Measurements from ENCODE around the gene PGBD5.

The PGBD5 gene

DNA sequence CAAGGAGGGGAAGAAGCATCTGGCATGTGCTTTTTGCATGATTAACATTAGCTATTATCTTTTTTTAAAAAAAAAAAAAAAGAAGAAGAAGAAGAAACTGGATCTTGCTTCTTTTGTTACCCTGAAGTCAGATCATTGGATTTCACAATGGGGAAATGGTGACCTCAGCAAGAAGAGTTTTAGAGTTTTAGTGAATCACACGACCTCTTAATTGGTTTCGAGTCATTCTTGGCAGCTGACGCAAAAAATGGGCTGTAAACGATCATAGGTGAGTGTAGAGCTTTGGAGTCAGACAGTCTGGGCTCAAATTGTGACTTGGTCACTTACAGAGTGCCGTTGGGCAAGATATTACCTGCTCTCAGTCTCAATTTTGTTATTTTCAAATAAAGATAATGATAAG lies 33.3 kb upstream of the PGBD5 start:
- Histone ChIP-seq H3K18ac (ENCODE audit: low read length) (no peak overlapping the region), H3K4me1 (ENCODE audit: control insufficient read depth in 2 of 2, insufficient read depth in 1 of 2, low read depth in 1 of 2, low read length in 2 of 2) (peaks cover 0 to under 1% of the 10 kb centered on the region in 2 donors), H2BK5ac (ENCODE audit: low read length) (no peak overlapping the region), H3K4me3 (ENCODE audit: low read length in 2 of 2) (no peak overlapping the region), H3K9ac (ENCODE audit: low read depth, low read length, poor library complexity) (no peak overlapping the region), H2BK15ac (ENCODE audit: low read length) (no peak overlapping the region), H3K4me2 (ENCODE audit: insufficient read depth, low read length, poor library complexity, severe bottlenecking) (no peak overlapping the region), H2BK12ac (ENCODE audit: low read length) (no peak overlapping the region), H3K79me1 (ENCODE audit: low read depth, low read length) (no peaks in the 10 kb centered on the region), H2BK120ac (ENCODE audit: low read depth, low read length) (no peak overlapping the region), H2AFZ (ENCODE audit: low read length) (no peak overlapping the region), H2AK5ac (ENCODE audit: low read depth, low read length) (no peak overlapping the region), H3K27ac (replicated peaks; ENCODE audit: low read length) (no peak overlapping the region), H4K8ac (ENCODE audit: low read depth, low read length) (no peak overlapping the region), H3K4ac (ENCODE audit: low read length) (no peak overlapping the region), H3K9me3 (replicated peaks in 1 of 2; ENCODE audit: control insufficient read depth in 2 of 2, insufficient read depth in 1 of 2, low read depth in 1 of 2, low read length in 2 of 2) (no peaks in the 10 kb centered on the region), H4K91ac (ENCODE audit: low read depth, low read length, poor library complexity) (no peak overlapping the region), H3K27me3 (ENCODE audit: control insufficient read depth in 3 of 3, insufficient read depth in 3 of 3, low read depth in 1 of 3, low read length in 3 of 3) (peaks cover 0 to 17% (median 0%) of the 10 kb centered on the region in 3 experiments), H3K36me3 (replicated peaks in 1 of 2; ENCODE audit: control insufficient read depth in 2 of 2, insufficient read depth in 2 of 2, low read length in 2 of 2) (no peaks in the 10 kb centered on the region), H3K23ac (ENCODE audit: low read depth, low read length, poor library complexity) (no peak overlapping the region), H3K14ac (ENCODE audit: low read length) (no peak overlapping the region)
- WGBS, 2 donors (ENCODE audit: extremely low coverage in 2 of 2, insufficient read length in 2 of 2, insufficient replicate concordance in 1 of 2) = no CpG with 5 or more reads among the region's 5 CpGs
- DNase-seq (ENCODE audit: low spot score) = peak; percentile 9

DNA sequence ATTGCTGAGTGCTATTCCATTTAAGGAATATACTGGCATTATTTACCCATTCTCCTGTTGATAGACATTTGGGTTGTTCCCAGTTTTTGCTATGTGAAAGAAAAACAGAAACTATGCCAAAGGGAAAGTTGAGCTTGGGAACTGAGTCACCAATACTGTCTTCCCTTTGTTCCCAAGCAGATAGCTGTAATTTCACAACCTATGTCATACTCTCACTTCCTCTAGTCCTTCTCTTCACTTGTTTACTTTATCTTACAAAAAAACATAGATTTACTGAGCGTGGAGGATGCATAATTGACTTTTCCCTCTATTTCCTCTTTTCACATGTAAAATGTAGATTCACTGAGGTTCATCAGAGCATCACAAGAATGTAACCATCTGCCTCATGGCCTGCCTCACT lies 32.4 kb upstream of the PGBD5 start:
- no peak overlapping the region for H2BK5ac ChIP-seq (ENCODE audit: low read length)
- H3K4me2 ChIP-seq (ENCODE audit: insufficient read depth, low read length, poor library complexity, severe bottlenecking) = no peak overlapping the region
- no peak overlapping the region for H2AK5ac ChIP-seq (ENCODE audit: low read depth, low read length)
- H3K9ac ChIP-seq (ENCODE audit: low read depth, low read length, poor library complexity) = no peak overlapping the region
- H3K79me1 ChIP-seq (ENCODE audit: low read depth, low read length) = no peaks in the 10 kb centered on the region
- H2BK15ac ChIP-seq (ENCODE audit: low read length) = no peak overlapping the region
- no peak overlapping the region for H3K4ac ChIP-seq (ENCODE audit: low read length)
- H3K27ac ChIP-seq (replicated peaks; ENCODE audit: low read length) = no peak overlapping the region
- no peaks in the 10 kb centered on the region for H3K4me1 ChIP-seq (ENCODE audit: control insufficient read depth in 2 of 2, insufficient read depth in 1 of 2, low read depth in 1 of 2, low read length in 2 of 2)
- H3K36me3 ChIP-seq (replicated peaks in 1 of 2; ENCODE audit: control insufficient read depth in 2 of 2, insufficient read depth in 2 of 2, low read length in 2 of 2) = no peaks in the 10 kb centered on the region
- no peak for DNase-seq (ENCODE audit: low spot score)
- peaks cover 0 to 17% (median 0%) of the 10 kb centered on the region in 3 experiments for H3K27me3 ChIP-seq (ENCODE audit: control insufficient read depth in 3 of 3, insufficient read depth in 3 of 3, low read depth in 1 of 3, low read length in 3 of 3)
- H4K91ac ChIP-seq (ENCODE audit: low read depth, low read length, poor library complexity) = no peak overlapping the region
- H3K9me3 ChIP-seq (replicated peaks in 1 of 2; ENCODE audit: control insufficient read depth in 2 of 2, insufficient read depth in 1 of 2, low read depth in 1 of 2, low read length in 2 of 2) = no peaks in the 10 kb centered on the region
- H4K8ac ChIP-seq (ENCODE audit: low read depth, low read length) = no peak overlapping the region
- H2BK120ac ChIP-seq (ENCODE audit: low read depth, low read length) = no peak overlapping the region
- H2BK12ac ChIP-seq (ENCODE audit: low read length) = no peak overlapping the region
- no peak overlapping the region for H3K23ac ChIP-seq (ENCODE audit: low read depth, low read length, poor library complexity)
- H3K4me3 ChIP-seq (ENCODE audit: low read length in 2 of 2) = no peak overlapping the region
- no peak overlapping the region for H3K18ac ChIP-seq (ENCODE audit: low read length)
- no peak overlapping the region for H3K14ac ChIP-seq (ENCODE audit: low read length)
- no peak overlapping the region for H2AFZ ChIP-seq (ENCODE audit: low read length)
- WGBS, 2 donors (ENCODE audit: extremely low coverage in 2 of 2, insufficient read length in 2 of 2, insufficient replicate concordance in 1 of 2) = no CpG with 5 or more reads among the region's 1 CpG

DNA sequence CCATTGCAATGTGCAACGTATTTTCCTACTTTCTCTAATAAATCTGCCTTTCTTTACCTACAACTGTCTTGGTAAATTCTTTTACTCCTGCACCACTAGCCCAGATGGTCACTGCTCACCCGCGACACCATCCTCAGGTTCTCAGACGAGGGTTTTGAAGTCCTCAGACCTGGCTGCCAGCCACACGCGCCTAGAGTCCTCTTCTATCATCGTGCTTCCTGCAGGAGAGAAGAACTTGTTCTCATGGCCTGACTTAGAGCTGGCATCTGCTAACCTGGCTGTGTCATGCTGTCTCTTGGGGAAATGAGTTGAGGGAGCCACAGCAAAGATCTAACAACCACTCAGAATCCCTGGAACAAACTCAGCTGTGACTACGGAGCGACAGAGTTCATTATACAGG lies 30.3 kb upstream of the PGBD5 start:
- Histone ChIP-seq H3K4me3 (ENCODE audit: low read length in 2 of 2) (no peak overlapping the region), H3K4ac (ENCODE audit: low read length) (no peak overlapping the region), H2AK5ac (ENCODE audit: low read depth, low read length) (no peak overlapping the region), H2AFZ (ENCODE audit: low read length) (no peak overlapping the region), H2BK12ac (ENCODE audit: low read length) (no peak overlapping the region), H3K27me3 (ENCODE audit: control insufficient read depth in 3 of 3, insufficient read depth in 3 of 3, low read depth in 1 of 3, low read length in 3 of 3) (peaks cover 0 to 23% (median 0%) of the 10 kb centered on the region in 3 experiments), H3K4me2 (ENCODE audit: insufficient read depth, low read length, poor library complexity, severe bottlenecking) (no peak overlapping the region), H3K9me3 (replicated peaks in 1 of 2; ENCODE audit: control insufficient read depth in 2 of 2, insufficient read depth in 1 of 2, low read depth in 1 of 2, low read length in 2 of 2) (no peaks in the 10 kb centered on the region), H2BK5ac (ENCODE audit: low read length) (no peak overlapping the region), H4K8ac (ENCODE audit: low read depth, low read length) (no peak overlapping the region), H3K9ac (ENCODE audit: low read depth, low read length, poor library complexity) (no peak overlapping the region), H3K79me1 (ENCODE audit: low read depth, low read length) (no peaks in the 10 kb centered on the region), H2BK120ac (ENCODE audit: low read depth, low read length) (no peak overlapping the region), H4K91ac (ENCODE audit: low read depth, low read length, poor library complexity) (no peak overlapping the region), H3K14ac (ENCODE audit: low read length) (no peak overlapping the region), H3K23ac (ENCODE audit: low read depth, low read length, poor library complexity) (no peak overlapping the region), H3K36me3 (replicated peaks in 1 of 2; ENCODE audit: control insufficient read depth in 2 of 2, insufficient read depth in 2 of 2, low read length in 2 of 2) (no peaks in the 10 kb centered on the region), H2BK15ac (ENCODE audit: low read length) (no peak overlapping the region), H3K18ac (ENCODE audit: low read length) (no peak overlapping the region), H3K4me1 (ENCODE audit: control insufficient read depth in 2 of 2, insufficient read depth in 1 of 2, low read depth in 1 of 2, low read length in 2 of 2) (no peaks in the 10 kb centered on the region), H3K27ac (replicated peaks; ENCODE audit: low read length) (no peak overlapping the region)
- no peak for DNase-seq (ENCODE audit: low spot score)
- no CpG with 5 or more reads among the region's 9 CpGs for WGBS, 2 donors (ENCODE audit: extremely low coverage in 2 of 2, insufficient read length in 2 of 2, insufficient replicate concordance in 1 of 2)

DNA sequence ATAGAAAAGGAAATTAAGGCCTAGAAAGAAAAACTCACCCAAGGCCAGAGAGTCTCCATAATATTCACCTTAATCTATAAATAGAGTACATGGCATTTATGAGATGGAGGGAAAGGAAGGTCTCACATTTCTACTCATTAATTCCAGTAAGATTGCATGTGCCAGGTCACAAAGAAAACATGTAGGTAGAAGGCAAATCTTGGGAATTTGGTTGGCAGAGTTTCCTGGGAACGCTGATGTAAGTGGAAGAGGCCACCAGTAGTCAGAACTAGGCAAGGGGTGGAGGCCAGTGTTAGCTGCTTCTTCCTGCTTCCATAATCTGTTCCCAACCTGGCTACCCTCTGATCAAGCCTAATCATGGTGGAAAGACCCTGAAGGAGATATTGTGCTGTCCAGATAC lies 29.2 kb upstream of the PGBD5 start:
- Histone ChIP-seq H3K4me2 (ENCODE audit: insufficient read depth, low read length, poor library complexity, severe bottlenecking) (no peak overlapping the region), H3K9me3 (replicated peaks in 1 of 2; ENCODE audit: control insufficient read depth in 2 of 2, insufficient read depth in 1 of 2, low read depth in 1 of 2, low read length in 2 of 2) (no peaks in the 10 kb centered on the region), H4K91ac (ENCODE audit: low read depth, low read length, poor library complexity) (no peak overlapping the region), H3K4me3 (ENCODE audit: low read length in 2 of 2) (no peak overlapping the region), H2BK12ac (ENCODE audit: low read length) (no peak overlapping the region), H3K27me3 (ENCODE audit: control insufficient read depth in 3 of 3, insufficient read depth in 3 of 3, low read depth in 1 of 3, low read length in 3 of 3) (peaks cover 0 to 18% (median 0%) of the 10 kb centered on the region in 3 experiments), H4K8ac (ENCODE audit: low read depth, low read length) (no peak overlapping the region), H3K27ac (replicated peaks; ENCODE audit: low read length) (no peak overlapping the region), H3K9ac (ENCODE audit: low read depth, low read length, poor library complexity) (no peak overlapping the region), H3K23ac (ENCODE audit: low read depth, low read length, poor library complexity) (no peak overlapping the region), H3K18ac (ENCODE audit: low read length) (no peak overlapping the region), H3K4ac (ENCODE audit: low read length) (no peak overlapping the region), H2BK15ac (ENCODE audit: low read length) (no peak overlapping the region), H2BK5ac (ENCODE audit: low read length) (no peak overlapping the region), H2BK120ac (ENCODE audit: low read depth, low read length) (no peak overlapping the region), H3K36me3 (replicated peaks in 1 of 2; ENCODE audit: control insufficient read depth in 2 of 2, insufficient read depth in 2 of 2, low read length in 2 of 2) (no peaks in the 10 kb centered on the region), H2AK5ac (ENCODE audit: low read depth, low read length) (no peak overlapping the region), H3K4me1 (ENCODE audit: control insufficient read depth in 2 of 2, insufficient read depth in 1 of 2, low read depth in 1 of 2, low read length in 2 of 2) (no peaks in the 10 kb centered on the region), H2AFZ (ENCODE audit: low read length) (no peak overlapping the region), H3K79me1 (ENCODE audit: low read depth, low read length) (no peaks in the 10 kb centered on the region), H3K14ac (ENCODE audit: low read length) (no peak overlapping the region)
- no peak for DNase-seq (ENCODE audit: low spot score)
- WGBS, 2 donors (ENCODE audit: extremely low coverage in 2 of 2, insufficient read length in 2 of 2, insufficient replicate concordance in 1 of 2) = no CpG with 5 or more reads among the region's 1 CpG
